HG03095 (cell line): ENCODE data around the gene PNMT.

ENCODE experiments used
- ATAC-seq: cut with Tn5 transposase; IDR thresholded peaks from one replicate; pipeline ENCODE4 v1.9.1; 2021; ENCODE audit warnings: moderate library complexity; ENCODE audit not compliant: unreplicated experiment

PNMT gene, protein sequence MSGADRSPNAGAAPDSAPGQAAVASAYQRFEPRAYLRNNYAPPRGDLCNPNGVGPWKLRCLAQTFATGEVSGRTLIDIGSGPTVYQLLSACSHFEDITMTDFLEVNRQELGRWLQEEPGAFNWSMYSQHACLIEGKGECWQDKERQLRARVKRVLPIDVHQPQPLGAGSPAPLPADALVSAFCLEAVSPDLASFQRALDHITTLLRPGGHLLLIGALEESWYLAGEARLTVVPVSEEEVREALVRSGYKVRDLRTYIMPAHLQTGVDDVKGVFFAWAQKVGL

DNA sequence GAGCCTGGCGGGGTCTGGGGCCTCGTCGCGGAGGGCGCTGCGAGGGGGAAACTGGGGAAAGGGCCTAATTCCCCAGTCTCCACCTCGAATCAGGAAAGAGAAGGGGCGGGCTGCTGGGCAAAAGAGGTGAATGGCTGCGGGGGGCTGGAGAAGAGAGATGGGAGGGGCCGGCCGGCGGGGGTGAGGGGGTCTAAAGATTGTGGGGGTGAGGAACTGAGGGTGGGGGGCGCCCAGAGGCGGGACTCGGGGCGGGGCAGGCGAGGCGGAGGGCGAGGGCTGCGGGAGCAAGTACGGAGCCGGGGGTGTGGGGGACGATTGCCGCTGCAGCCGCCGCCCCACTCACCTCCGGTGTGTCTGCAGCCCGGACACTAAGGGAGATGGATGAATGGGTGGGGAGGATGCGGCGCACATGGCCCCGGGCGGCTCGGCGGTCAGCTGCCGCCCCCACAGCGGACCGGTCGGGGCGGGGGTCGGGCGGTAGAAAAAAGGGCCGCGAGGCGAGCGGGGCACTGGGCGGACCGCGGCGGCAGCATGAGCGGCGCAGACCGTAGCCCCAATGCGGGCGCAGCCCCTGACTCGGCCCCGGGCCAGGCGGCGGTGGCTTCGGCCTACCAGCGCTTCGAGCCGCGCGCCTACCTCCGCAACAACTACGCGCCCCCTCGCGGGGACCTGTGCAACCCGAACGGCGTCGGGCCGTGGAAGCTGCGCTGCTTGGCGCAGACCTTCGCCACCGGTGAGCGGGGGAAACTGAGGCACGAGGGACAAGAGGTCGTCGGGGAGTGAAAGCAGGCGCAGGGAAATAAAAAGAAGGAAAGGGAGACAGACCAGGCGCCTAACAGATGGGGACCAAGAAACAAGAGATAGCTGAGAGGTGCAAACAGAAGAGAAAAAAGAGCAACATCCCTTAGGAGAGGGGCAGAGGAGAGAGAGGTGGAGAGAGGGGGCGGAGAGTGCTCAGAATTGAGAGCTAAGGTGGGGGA is at the start of gene PNMT:
Gene PNMT (plus strand): TSS at position 509 of the 980 bp plus-strand sequence. CDS start 23 bp downstream, at position 532.
- ATAC-seq, result no peak

DNA sequence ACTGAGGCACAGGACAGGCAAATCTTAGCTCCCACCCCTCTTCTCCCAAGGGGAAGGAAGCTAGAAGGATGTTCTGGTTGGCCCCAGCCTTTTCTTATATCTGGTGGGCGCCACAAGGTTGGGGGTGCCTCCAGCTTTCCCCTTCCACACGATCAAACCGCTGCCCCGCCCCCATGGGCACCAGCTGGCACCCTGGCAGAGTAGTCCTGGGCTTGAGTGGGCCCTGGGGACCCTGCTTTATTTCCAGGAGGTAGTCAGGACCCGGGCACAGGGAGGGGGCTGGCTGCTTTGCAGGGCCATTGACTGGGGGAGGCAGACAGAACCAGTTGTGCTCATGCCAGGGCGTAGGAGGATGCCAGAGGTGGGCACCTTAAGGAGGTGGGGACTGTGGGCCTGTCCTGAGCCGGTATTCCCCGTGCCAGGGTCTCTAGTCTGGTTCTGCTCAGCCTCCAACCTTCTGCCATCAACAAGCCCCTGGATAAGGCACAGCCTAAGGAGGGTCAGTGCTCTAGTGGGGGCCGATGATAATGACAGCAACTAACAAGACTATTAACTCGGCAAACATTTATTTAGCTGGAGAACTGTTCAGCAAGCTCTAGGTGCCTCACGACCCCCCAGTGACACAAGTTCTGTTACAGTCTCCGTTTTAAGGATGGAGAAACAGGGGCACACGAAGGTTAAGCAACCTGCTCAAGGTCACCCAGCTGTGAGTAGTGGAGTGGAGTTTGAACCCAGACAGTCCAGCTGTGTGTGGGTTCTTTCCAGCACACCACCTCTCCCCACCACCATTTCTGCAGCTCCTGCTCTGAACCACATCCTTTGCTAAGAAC is 49.1 kb upstream of the PNMT start:
- no peak for ATAC-seq

DNA sequence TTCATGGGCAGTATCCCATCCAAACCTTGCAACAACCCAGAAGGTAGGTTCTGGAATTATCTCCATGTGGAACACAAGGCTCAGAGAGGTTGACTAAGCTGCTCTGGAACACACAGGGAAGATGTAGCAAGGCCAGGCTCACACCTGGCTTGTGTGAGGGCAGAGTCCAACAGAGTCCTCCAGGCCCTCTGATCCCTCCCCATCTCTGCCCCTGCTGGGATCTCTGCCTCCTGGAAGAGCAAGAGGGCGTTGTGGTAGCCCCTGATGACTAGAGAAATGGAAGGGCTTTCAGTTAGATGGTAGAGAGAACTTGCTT is 48.5 kb upstream of the PNMT start:
- ATAC-seq, result no peak

GRCh38 chr17:39621523-39622379 is 46.5 kb upstream of the PNMT start:
- ATAC-seq, result no peak

DNA sequence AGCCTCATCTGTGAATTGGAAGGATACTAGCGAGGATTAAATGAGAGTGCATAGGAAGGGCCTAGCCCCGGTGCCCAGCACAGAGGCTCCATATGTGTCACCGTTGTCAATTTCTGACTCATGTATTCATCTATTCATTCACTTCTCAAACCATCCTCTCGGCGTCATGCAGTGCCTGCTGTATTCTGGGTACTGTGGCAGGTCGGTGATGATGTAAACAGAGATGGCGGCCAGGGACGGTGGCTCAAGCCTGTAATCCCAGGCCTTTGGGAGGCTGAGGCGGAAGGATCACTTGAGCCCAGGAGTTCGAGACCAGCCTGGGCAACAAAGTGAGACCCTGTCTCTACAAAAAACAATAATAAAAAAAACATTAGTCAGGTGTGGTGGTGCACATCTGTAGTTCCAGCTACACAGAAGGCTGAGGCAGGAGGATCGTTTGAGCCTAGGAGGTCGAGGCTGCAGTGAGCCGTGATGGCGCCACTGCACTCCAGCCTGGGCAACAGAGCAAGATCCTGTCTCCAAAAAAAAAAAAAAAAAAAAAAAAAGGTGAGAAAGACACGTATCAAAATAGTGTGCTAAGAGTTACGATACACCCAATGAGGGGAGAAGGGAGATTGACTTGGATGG is 45.8 kb upstream of the PNMT start:
- no peak for ATAC-seq

GRCh38 chr17:39623356-39623950 is 44.8 kb upstream of the PNMT start:
- peak; percentile 45 for ATAC-seq

GRCh38 chr17:39624313-39624712 is 43.9 kb upstream of the PNMT start:
- no peak for ATAC-seq

GRCh38 chr17:39625198-39625785 is 43.0 kb upstream of the PNMT start:
- ATAC-seq, result no peak

DNA sequence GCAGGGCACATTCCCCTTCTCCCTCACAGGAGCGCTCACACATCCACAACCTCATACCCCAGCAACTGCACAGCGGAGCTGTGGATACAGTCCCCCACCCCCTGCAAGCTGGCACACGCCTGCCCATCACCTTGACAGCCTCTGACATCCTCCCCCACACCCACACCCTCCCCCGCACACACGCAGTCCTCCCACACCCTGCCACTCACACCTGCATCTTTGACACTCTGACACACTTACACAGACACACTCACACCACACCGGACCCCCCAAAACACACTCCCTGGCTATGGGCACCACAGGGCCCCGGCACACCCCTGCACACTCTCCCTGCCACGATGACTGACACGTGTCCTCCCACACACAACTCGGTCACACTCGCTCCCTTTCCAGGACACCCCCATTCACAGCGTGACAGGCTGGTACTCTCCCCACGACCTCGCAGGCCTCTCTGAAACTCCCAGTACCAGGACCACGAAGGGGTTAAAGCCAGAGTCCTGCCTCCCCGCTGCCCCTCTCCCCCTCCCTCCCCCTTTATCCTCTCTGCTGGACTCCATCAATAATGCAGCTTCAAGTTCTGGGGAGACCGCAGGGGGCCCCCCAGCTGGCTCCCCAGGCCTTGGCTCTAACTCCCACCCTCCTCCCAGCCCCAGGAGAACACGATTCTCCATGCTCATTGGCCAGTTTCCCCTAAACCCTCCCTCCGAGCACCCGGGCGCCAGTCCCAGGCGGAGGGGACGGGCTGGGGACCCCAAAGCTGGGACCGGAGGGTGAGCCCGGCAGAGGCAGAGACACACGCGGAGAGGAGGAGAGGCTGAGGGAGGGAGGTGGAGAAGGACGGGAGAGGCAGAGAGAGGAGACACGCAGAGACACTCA is 41.8 kb upstream of the PNMT start, which contains the start of gene PPP1R1B:
Gene PPP1R1B (plus strand): TSS at position 782 of the 876 bp plus-strand sequence. CDS start 441 bp downstream, outside the sequence.
- no peak for ATAC-seq

GRCh38 chr17:39627047-39627711 is 41.1 kb upstream of the PNMT start:
- ATAC-seq, result no peak

DNA sequence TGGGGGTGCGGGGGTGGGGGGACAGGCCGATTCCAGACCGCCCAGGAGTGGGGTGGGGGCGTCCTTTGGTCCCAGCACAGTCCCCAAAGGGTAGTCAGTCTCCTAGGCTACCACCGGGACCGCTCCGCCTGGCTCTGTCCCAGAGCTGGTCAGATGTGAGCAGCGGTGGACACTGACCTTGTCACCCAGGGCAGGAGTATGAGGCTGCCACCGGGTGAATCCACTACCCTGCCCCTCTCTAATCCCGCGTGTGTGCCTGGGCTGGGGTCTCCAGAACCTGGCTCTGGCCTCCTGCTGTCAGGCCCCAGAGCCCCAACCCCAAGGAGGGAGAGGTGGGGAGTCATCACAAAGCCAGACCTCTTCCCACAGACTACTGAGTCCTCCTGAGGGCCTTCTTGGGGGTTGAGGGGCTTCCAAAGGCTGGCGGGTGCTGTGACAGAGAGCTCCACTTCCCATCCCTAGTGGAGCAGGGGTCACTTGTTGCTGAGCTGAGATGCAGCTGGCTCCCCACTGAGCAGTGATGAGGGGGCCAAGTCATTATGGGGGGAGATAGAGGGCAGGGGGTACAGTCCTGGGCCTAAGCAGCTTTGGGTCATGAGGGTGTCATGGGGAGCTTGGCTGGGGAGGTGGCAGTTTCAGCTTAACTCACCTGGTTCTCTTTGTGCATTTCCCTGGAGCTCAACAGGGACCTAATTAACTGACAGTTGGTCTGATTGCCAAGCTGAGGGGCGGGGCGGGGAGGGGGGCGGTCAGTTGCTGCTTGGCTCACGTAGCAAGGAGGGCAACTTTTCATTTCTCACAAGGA is 40.3 kb upstream of the PNMT start:
- ATAC-seq, result no peak

DNA sequence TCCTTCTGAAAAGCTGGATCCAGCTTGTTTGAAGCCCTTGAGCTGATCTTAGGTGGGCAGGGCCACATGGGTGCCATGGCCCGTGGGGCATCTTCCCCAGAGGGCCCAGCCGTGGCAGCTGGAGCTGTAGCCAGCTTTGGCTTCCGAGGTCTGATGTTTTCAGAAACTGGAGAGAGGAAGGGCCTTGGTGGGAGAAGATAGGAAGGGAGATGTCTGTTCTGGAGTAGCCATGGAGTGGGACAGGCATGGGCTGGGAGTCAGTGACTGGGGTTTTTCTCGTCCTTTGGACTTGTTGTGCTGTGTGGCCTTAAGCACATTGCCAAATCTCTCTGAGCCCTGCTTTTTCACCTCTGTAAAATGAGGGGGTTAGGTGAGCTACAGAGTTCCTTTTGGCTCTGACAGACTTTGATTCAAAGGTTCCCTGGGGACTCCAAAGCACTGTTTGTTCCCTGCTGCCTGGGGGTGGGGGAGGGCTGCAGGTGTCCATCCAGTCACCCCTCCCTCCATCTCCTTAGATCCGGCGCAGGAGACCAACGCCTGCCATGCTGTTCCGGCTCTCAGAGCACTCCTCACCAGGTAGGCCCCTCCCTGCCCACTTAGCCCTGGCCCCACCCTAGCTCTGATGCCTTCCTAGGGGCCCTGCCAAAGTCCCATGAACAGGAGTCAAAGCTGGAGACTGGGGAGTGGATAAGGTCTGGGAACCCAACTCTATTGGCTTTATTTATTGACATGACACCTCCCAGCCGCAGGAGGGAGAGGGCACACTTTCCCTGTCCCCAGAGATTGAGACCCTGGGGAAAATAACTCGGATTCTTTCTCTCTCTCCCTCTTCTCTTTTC is 39.4 kb upstream of the PNMT start:
- ATAC-seq, result no peak

DNA sequence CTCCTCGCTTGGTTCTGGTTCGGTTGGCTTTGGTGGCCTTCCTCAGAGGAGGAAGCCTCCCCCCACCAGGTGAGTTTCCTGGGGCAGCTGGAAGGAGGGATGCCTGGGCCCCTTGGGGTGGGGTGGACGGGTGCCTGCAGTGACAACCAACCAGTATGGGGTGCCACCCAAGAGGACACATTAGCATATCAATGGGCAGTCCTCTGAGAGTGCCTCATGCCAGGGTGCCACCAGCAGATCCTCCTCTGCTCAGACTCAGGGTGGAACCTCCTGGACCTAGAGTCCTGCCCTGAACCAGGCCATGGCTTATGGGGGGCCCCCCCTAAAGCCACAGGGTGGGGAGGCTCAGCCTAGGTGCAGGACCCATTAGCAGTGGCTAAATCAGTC is 38.8 kb upstream of the PNMT start:
- no peak for ATAC-seq

DNA sequence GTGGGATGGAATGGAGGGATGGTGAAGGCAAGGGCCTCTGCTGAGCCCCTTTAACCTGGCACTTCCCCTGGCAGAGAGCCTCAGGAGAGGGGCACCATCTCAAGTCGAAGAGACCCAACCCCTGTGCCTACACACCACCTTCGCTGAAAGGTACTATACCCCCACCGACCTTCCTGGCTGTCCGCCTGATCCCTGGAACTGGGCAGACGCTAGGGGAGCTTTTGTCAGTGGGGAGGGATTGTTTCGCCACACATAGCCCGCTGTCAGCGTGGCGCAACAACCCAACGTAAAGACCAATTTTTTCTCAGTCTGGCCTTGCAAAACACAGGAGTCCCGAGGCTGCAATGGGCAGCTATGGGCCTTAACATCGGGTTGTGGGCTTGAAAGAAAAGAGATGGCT is 38.4 kb upstream of the PNMT start:
- no peak for ATAC-seq

GRCh38 chr17:39631403-39631802 is 36.9 kb upstream of the PNMT start:
- no peak for ATAC-seq
